ENCODE data around the gene TBKBP1. TPM values are rescaled to one million over a fixed set of nuclear protein-coding genes. Genes with fewer than 3 reads are reported as not detected.

TBKBP1 gene
- total and polyA plus RNA-seq, 9 donors, result 6.0 to 28.8 (median 22.8) TPM

DNA sequence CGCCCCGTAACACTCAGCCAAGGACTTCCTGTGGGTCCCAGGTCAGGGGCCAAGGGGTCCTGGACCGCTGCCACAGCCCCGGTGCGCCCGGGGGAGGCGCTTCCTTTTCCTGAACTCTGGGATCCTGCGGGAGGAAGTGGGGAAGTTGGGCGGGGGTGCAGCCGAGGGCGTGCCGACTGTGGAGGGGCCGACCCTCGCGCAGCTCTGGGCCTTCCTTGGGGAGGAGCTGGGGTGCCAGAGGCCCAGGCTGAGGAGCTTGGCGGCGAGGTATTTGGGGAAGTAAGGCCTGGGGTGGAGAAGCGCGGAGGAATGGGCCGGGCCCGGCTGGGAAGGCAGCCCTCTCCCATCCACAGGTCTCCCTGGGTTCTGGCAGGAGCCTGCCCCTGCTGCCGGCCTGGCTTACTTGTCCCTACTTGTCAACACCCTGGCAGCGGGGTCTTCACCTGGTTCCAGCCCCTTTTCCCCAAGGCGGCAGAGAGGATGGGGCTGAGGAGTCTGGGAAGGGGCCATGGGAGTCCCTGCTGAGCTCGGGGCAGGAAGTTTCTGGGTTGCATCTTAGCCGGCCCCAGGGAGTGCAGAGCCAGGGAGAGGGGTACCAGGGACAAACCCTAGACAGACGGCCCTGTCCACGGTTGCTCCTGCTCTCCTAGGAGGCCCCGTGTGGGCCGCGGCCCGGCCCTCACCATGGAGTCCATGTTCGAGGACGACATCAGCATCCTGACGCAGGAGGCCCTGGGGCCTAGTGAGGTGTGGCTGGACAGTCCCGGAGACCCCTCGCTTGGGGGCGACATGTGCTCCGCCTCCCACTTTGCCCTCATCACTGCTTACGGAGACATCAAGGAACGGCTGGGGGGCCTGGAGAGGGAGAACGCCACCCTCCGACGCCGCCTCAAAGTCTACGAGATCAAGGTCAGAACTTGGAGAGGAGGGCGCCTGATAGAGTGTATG lies 1.7 kb downstream of the TBKBP1 start:
- H3K27ac ChIP-seq, result peak overlapping the region; percentile 92 to 94
- no peaks in the 10 kb centered on the region for H3K9me3 ChIP-seq
- WGBS, 3 donors, result 27 to 34% (median 28%) methylated on average over 45 to 47 of the region's 47 CpGs
- H3K4me3 ChIP-seq, result peak overlapping the region; percentile 58
- peak; percentile 60 to 81 (median 74) for DNase-seq
- TF ChIP-seq EP300 (IDR thresholded peaks at IDR 0.05), result no peak
- no peak for TF ChIP-seq POLR2A (IDR thresholded peaks at IDR 0.05)
- no peak for TF ChIP-seq CTCF (IDR thresholded peaks at IDR 0.05)
- H3K36me3 ChIP-seq, result no peaks in the 10 kb centered on the region
- intact Hi-C loops (cut with DNase I), result no loop called here
- H3K4me1 ChIP-seq (ENCODE audit: insufficient read depth), result no peaks in the 10 kb centered on the region
- H3K27me3 ChIP-seq, result no peaks in the 10 kb centered on the region

GRCh38 chr17:47696717-47697642 lies 3.0 kb downstream of the TBKBP1 start:
- TF ChIP-seq CTCF (IDR thresholded peaks at IDR 0.05), result no peak
- no peaks in the 10 kb centered on the region for H3K9me3 ChIP-seq
- H3K36me3 ChIP-seq, result no peaks in the 10 kb centered on the region
- intact Hi-C loops (cut with DNase I), result no loop called here
- peaks cover 1% of the 10 kb centered on the region for H3K4me1 ChIP-seq (ENCODE audit: insufficient read depth)
- no peak overlapping the region for H3K4me3 ChIP-seq
- no peaks in the 10 kb centered on the region for H3K27me3 ChIP-seq
- no peak overlapping the region for H3K27ac ChIP-seq
- DNase-seq, result peak in 1 of 5 donors; percentile 41
- 67 to 79% (median 74%) methylated on average over 11 of the region's 11 CpGs for WGBS, 3 donors

DNA sequence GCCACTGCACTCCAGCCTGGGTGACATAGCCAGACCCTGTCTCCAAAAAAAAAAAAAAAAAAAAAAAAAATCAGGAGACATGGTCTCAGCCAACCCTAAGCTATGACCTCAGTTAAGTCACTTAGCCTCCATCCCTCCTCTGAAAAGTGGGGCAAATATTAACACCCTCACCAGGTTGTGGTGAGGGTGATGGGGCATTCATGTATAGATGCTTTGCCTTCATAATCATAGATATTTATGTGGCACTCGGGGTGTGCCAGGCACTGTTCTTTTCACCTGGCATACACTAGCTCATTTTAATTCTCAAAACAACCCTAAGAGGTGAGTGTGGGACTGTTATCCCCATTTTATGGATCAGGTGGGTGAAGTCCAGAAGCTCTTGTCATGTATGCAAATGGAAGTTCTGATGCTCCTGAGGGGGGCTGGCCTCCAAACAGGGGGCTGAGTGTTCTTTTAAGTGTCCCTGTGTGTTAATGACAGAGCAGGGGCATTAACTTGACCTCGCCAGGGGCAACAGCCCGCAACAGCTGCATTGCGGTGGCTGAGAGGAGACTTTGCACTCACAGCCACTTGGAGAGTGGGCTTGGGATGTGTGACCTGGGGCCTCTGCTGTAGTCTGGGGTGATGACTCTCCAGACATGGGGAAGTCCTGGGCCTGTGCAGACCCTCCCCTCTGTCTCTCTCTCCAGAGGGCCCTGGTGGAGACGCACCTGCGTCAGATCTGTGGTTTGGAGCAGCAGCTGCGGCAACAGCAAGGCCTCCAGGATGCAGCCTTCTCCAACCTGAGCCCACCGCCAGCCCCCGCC lies 4.1 kb downstream of the TBKBP1 start:
- Histone ChIP-seq H3K27ac (no peak overlapping the region), H3K9me3 (no peaks in the 10 kb centered on the region), H3K4me3 (no peak overlapping the region), H3K27me3 (no peaks in the 10 kb centered on the region), H3K4me1 (ENCODE audit: insufficient read depth) (peaks cover 4% of the 10 kb centered on the region), H3K36me3 (no peaks in the 10 kb centered on the region)
- WGBS, 3 donors, result 72 to 79% (median 73%) methylated on average over 9 of the region's 9 CpGs
- no peak for TF ChIP-seq CTCF (IDR thresholded peaks at IDR 0.05)
- no peak for TF ChIP-seq EP300 (IDR thresholded peaks at IDR 0.05)
- TF ChIP-seq POLR2A (IDR thresholded peaks at IDR 0.05), result no peak
- intact Hi-C loops (cut with DNase I), result no loop called here
- peak in 1 of 5 donors; percentile 38 for DNase-seq

Data from ovary (tissue), 9 donors.